SK-N-SH treated with all-trans-retinoic acid at 6 μM for 48 hours (cell line): ENCODE measurements around the gene ZNF664.

Experiments
- ATAC-seq: fragments of 200-7000 bp; cut with Tn5 transposase; 3 replicates; pipeline ENCODE4 v1.9.1; 2020; ENCODE audit warnings: mild to moderate bottlenecking, moderate library complexity
- ARNTL ChIP-seq: fragments of 450-650 bp; formaldehyde crosslinking; IDR thresholded peaks from 2 replicates; pipeline ENCODE4 v1.5.0; 2020; ENCODE audit warnings: low read depth, mild to moderate bottlenecking, moderate library complexity, borderline replicate concordance
- BACH2 ChIP-seq: fragments of 250-450 bp; sonication (Bioruptor Pico); IDR thresholded peaks from 2 replicates; pipeline ENCODE4 v1.9.0; 2021; ENCODE audit warnings: mild to moderate bottlenecking, borderline replicate concordance
- CREB5 ChIP-seq: fragments of 250-450 bp; sonication (Bioruptor Pico); IDR thresholded peaks from 2 replicates; pipeline ENCODE4 v1.5.1; 2020; ENCODE audit warnings: low read depth, mild to moderate bottlenecking, moderate library complexity
- CSDC2 ChIP-seq: fragments of 250-450 bp; sonication (Bioruptor Pico); IDR thresholded peaks from 2 replicates; pipeline ENCODE4 v1.5.0; 2020; ENCODE audit warnings: mild to moderate bottlenecking, moderate library complexity
- CSRNP3 ChIP-seq: fragments of 250-450 bp; sonication (Bioruptor Pico); IDR thresholded peaks from 2 replicates; pipeline ENCODE4 v1.5.1; 2021; ENCODE audit warnings: mild to moderate bottlenecking, moderate library complexity
- ESRRG ChIP-seq: fragments of 250-450 bp; sonication (Bioruptor Pico); IDR thresholded peaks from 2 replicates; pipeline ENCODE4 v1.6.1; 2021; ENCODE audit warnings: mild to moderate bottlenecking
- GLIS3 ChIP-seq: fragments of 250-450 bp; sonication (Bioruptor Pico); IDR thresholded peaks from 2 replicates; pipeline ENCODE4 v1.5.0; 2020; ENCODE audit warnings: mild to moderate bottlenecking, moderate library complexity
- ISL1 ChIP-seq: fragments of 250-450 bp; sonication (Bioruptor Pico); IDR thresholded peaks from 2 replicates; pipeline ENCODE4 v2.1.2; 2022; ENCODE audit warnings: mild to moderate bottlenecking, moderate library complexity
- OSR1 ChIP-seq: fragments of 250-450 bp; sonication (Bioruptor Pico); IDR thresholded peaks from 2 replicates; pipeline ENCODE4 v1.8.0; 2022; ENCODE audit warnings: moderate library complexity, mild to moderate bottlenecking, inconsistent platforms
- PATZ1 ChIP-seq: fragments of 250-450 bp; sonication (Bioruptor Pico); IDR thresholded peaks from 2 replicates; pipeline ENCODE4 v1.8.0; 2020; ENCODE audit warnings: mild to moderate bottlenecking, moderate library complexity, borderline replicate concordance
- POU6F1 ChIP-seq: fragments of 250-450 bp; sonication (Bioruptor Pico); IDR thresholded peaks from 2 replicates; pipeline ENCODE4 v1.8.0; 2021; ENCODE audit warnings: low read depth, mild to moderate bottlenecking, moderate library complexity, borderline replicate concordance
- PPARA ChIP-seq: fragments of 250-450 bp; sonication (Bioruptor Pico); IDR thresholded peaks from 2 replicates; pipeline ENCODE4 v1.5.0; 2020; ENCODE audit warnings: mild to moderate bottlenecking, borderline replicate concordance
- RARB ChIP-seq: fragments of 250-450 bp; sonication (Bioruptor Pico); IDR thresholded peaks from 2 replicates; pipeline ENCODE4 v1.8.0; 2021; ENCODE audit warnings: mild to moderate bottlenecking, moderate library complexity
- SNAI2 ChIP-seq: fragments of 250-450 bp; sonication (Bioruptor Pico); IDR thresholded peaks from 2 replicates; pipeline ENCODE4 v1.5.0; 2020; ENCODE audit warnings: mild to moderate bottlenecking, moderate library complexity
- TCF4 ChIP-seq: fragments of 250-450 bp; sonication (Bioruptor Pico); IDR thresholded peaks from 2 replicates; pipeline ENCODE4 v1.8.0; 2021; ENCODE audit warnings: mild to moderate bottlenecking, moderate library complexity, borderline replicate concordance
- TOX ChIP-seq: fragments of 250-450 bp; sonication (Bioruptor Pico); IDR thresholded peaks from 2 replicates; pipeline ENCODE4 v1.8.0; 2021; ENCODE audit warnings: mild to moderate bottlenecking, moderate library complexity, borderline replicate concordance
- TSHZ2 ChIP-seq: fragments of 250-450 bp; sonication (Bioruptor Pico); IDR thresholded peaks from 2 replicates; pipeline ENCODE4 v1.5.0; 2020; ENCODE audit warnings: mild to moderate bottlenecking, moderate library complexity
- ZC3H10 ChIP-seq: fragments of 250-450 bp; sonication (Bioruptor Pico); IDR thresholded peaks from 2 replicates; pipeline ENCODE4 v1.5.1; 2021; ENCODE audit warnings: mild to moderate bottlenecking, moderate library complexity
- ZFP30 ChIP-seq: fragments of 450-650 bp; formaldehyde crosslinking; IDR thresholded peaks from 2 replicates; pipeline ENCODE4 v1.5.0; 2022; ENCODE audit warnings: mild to moderate bottlenecking, moderate library complexity
- ZNF565 ChIP-seq: fragments of 450-650 bp; formaldehyde crosslinking; conservative IDR thresholded peaks from 2 replicates; pipeline ENCODE4 v1.5.0; 2020; ENCODE audit warnings: low read depth, mild to moderate bottlenecking, moderate library complexity
- ZNF70 ChIP-seq: fragments of 450-650 bp; formaldehyde crosslinking; IDR thresholded peaks from 2 replicates; pipeline ENCODE4 v1.5.0; 2020; ENCODE audit warnings: mild to moderate bottlenecking, moderate library complexity
- ZNF8 ChIP-seq: fragments of 450-650 bp; formaldehyde crosslinking; IDR thresholded peaks from 2 replicates; pipeline ENCODE4 v1.5.0; 2020; ENCODE audit warnings: mild to moderate bottlenecking, moderate library complexity

ZNF664 gene

GRCh38 chr12:124015494-124016461, 42.8 kb downstream of the ZNF664 start:
- TF ChIP-seq TOX (CRISPR knock-in tag): no peak
- no peak for TF ChIP-seq ISL1 (CRISPR knock-in tag)
- no peak for TF ChIP-seq RARB (CRISPR knock-in tag)
- TF ChIP-seq ZNF70: no peak
- TF ChIP-seq ZNF565 (CRISPR knock-in tag): no peak
- TF ChIP-seq OSR1 (CRISPR knock-in tag): no peak
- no peak for TF ChIP-seq CREB5 (CRISPR knock-in tag)
- no peak for TF ChIP-seq GLIS3
- no peak for TF ChIP-seq CSDC2 (CRISPR knock-in tag)
- TF ChIP-seq PATZ1 (CRISPR knock-in tag): no peak
- TF ChIP-seq, all 23 proteins: peak for 0
- ATAC-seq: no peak

- TF ChIP-seq ESRRG (CRISPR knock-in tag) (no peak), ZC3H10 (CRISPR knock-in tag) (no peak), ARNTL (no peak), CSRNP3 (no peak), ZNF8 (CRISPR knock-in tag) (no peak)
- TF ChIP-seq, all 23 proteins: peak for 0
- no peak; the same call in 2 of the 3 replicates for ATAC-seq
Observed at GRCh38 chr12:124017064-124017463, 44.0 kb downstream of the ZNF664 start.

GRCh38 chr12:124018539-124018938, 45.5 kb downstream of the ZNF664 start:
- no peak for ATAC-seq
- TF ChIP-seq ZNF8 (CRISPR knock-in tag): no peak
- no peak for TF ChIP-seq TSHZ2 (CRISPR knock-in tag)
- TF ChIP-seq PPARA: no peak
- no peak for TF ChIP-seq ZFP30 (CRISPR knock-in tag)
- TF ChIP-seq ZNF70: no peak
- TF ChIP-seq PATZ1 (CRISPR knock-in tag): no peak
- TF ChIP-seq ISL1 (CRISPR knock-in tag): no peak
- no peak for TF ChIP-seq CSDC2 (CRISPR knock-in tag)
- TF ChIP-seq OSR1 (CRISPR knock-in tag): no peak
- TF ChIP-seq TOX (CRISPR knock-in tag): no peak
- TF ChIP-seq CSRNP3: no peak
- no peak for TF ChIP-seq ESRRG (CRISPR knock-in tag)
- TF ChIP-seq TCF4 (CRISPR knock-in tag): no peak
- TF ChIP-seq ARNTL: no peak
- no peak for TF ChIP-seq BACH2 (CRISPR knock-in tag)
- TF ChIP-seq GLIS3: no peak
- no peak for TF ChIP-seq SNAI2 (CRISPR knock-in tag)
- TF ChIP-seq POU6F1 (CRISPR knock-in tag): no peak
- TF ChIP-seq CREB5 (CRISPR knock-in tag): no peak
